OCI-LY1 (cell line): Measurements from ENCODE around the gene GOLGA6L7.
"Not testable (repeated sequence)": the region's sequence is repeated elsewhere in the genome, so short reads cannot be mapped to it uniquely, and the experiment has no call there.

ENCODE experiments used
- EZH2 ChIP-seq: fragments of 200-600 bp; sonication (generic), shearing (Covaris generic); IDR thresholded peaks from 2 replicates; pipeline ENCODE4 v1.8.0; 2017; ENCODE audit warnings: borderline replicate concordance, mixed run types, mild to moderate bottlenecking, antibody characterized with exemption, low read length, moderate library complexity, mixed read lengths
- TF ChIP-seq, protein P1 (sequence below): fragments of 200-600 bp; sonication (generic), shearing (Covaris generic); IDR thresholded peaks from 2 replicates; pipeline ENCODE4 v1.5.1; 2017; ENCODE audit warnings: mild to moderate bottlenecking, antibody characterized with exemption, low read length, moderate library complexity, mixed read lengths

DNA sequence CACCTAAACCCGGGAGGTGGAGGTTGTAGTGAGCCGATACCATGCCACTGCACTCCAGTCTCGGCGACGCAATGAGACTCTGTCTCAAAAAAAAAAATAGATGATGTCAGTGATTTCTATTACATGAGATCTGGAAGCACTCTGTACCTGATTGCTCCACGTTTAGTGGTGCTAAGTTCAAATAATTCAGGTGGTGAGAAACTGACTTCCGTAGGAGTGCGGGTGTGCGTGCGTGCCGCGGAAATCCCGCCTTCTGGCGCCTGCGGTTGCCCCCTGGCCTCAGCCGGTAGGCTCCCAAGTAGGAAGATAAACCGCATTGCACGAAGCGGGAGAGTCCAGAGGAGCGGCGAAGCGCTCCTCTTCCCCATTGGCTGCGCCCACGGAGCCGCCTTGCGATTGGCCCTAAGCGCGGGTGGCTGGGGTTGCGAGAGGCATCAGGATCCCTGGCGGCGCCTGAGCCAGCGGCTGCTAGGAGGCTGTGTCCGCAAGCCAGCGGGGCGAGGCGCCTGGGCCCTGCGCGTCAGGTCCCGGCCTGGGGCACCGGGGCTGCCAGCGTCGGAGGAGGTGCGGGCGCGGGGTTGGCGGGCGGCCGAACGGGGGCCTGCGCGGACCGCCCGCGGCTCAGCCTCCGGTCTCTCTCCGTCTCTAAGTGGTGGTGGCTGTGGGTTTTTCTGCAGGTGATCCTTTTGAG lies 16.4 kb downstream of the GOLGA6L7 start:
- TF ChIP-seq, protein P1, sequence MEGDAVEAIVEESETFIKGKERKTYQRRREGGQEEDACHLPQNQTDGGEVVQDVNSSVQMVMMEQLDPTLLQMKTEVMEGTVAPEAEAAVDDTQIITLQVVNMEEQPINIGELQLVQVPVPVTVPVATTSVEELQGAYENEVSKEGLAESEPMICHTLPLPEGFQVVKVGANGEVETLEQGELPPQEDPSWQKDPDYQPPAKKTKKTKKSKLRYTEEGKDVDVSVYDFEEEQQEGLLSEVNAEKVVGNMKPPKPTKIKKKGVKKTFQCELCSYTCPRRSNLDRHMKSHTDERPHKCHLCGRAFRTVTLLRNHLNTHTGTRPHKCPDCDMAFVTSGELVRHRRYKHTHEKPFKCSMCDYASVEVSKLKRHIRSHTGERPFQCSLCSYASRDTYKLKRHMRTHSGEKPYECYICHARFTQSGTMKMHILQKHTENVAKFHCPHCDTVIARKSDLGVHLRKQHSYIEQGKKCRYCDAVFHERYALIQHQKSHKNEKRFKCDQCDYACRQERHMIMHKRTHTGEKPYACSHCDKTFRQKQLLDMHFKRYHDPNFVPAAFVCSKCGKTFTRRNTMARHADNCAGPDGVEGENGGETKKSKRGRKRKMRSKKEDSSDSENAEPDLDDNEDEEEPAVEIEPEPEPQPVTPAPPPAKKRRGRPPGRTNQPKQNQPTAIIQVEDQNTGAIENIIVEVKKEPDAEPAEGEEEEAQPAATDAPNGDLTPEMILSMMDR: not testable (repeated sequence)
- TF ChIP-seq EZH2: not testable (repeated sequence)
